ENCODE results near the gene TUBB4A. TPM values are rescaled to one million over a fixed set of nuclear protein-coding genes. Genes with fewer than 3 reads are reported as not detected.

Gene TUBB4A
- total and polyA plus RNA-seq, 7 donors, result 0.44 to 6.4 (median 2.7) TPM

- Histone ChIP-seq H3K36me3 (ENCODE audit: insufficient read depth in 1 of 2, low read depth in 1 of 2) (no peaks in the 10 kb centered on the region), H3K4me3 (no peak overlapping the region), H3K27ac (no peak overlapping the region), H3K9me3 (no peaks in the 10 kb centered on the region), H3K27me3 (ENCODE audit: insufficient read depth in 3 of 3, low read length in 2 of 3) (peaks cover 0 to 3% (median 0%) of the 10 kb centered on the region in 3 donors), H3K4me1 (peaks cover 16% of the 10 kb centered on the region)
- intact Hi-C loops (cut with DNase I), result no loop called here
- 55 to 61% (median 58%) methylated on average over 19 to 20 of the region's 20 CpGs for WGBS, 3 donors
- TF ChIP-seq CTCF (IDR thresholded peaks at IDR 0.05), result no peak
- DNase-seq (no peak), ATAC-seq (no peak)
Measured at GRCh38 chr19:6521718-6522646, 19.9 kb upstream of the TUBB4A start.

GRCh38 chr19:6519289-6519688, 17.2 kb upstream of the TUBB4A start:
- no peak for DNase-seq
- ATAC-seq, result no peak
- Histone ChIP-seq H3K9me3 (no peaks in the 10 kb centered on the region), H3K36me3 (ENCODE audit: insufficient read depth in 1 of 2, low read depth in 1 of 2) (no peaks in the 10 kb centered on the region), H3K4me1 (peaks cover 16% of the 10 kb centered on the region), H3K4me3 (no peak overlapping the region), H3K27me3 (ENCODE audit: insufficient read depth in 3 of 3, low read length in 2 of 3) (peaks cover 0 to 3% (median 0%) of the 10 kb centered on the region in 3 donors), H3K27ac (peak overlapping the region; percentile 36)
- 35 to 41% (median 40%) methylated on average over 2 of the region's 2 CpGs for WGBS, 3 donors
- intact Hi-C loops (cut with DNase I), result loop anchor here (2.0 to 5.0 kb wide), 2 partner anchors 218 to 348 kb away; partner anchors contain the start of genes GPR108 (in 1 of the 2) and TRIP10 (in 1 of the 2)
- no peak for TF ChIP-seq CTCF (IDR thresholded peaks at IDR 0.05)

- TF ChIP-seq CTCF (IDR thresholded peaks at IDR 0.05), result no peak
- Histone ChIP-seq H3K27me3 (ENCODE audit: insufficient read depth in 3 of 3, low read length in 2 of 3) (peaks cover 0 to 3% (median 0%) of the 10 kb centered on the region in 3 donors), H3K4me3 (no peak overlapping the region), H3K27ac (no peak overlapping the region), H3K36me3 (ENCODE audit: insufficient read depth in 1 of 2, low read depth in 1 of 2) (no peaks in the 10 kb centered on the region), H3K9me3 (no peaks in the 10 kb centered on the region), H3K4me1 (peaks cover 16% of the 10 kb centered on the region)
- intact Hi-C loops (cut with DNase I), result loop anchor here (1.0 to 5.0 kb wide), 3 partner anchors 219 to 348 kb away; partner anchors contain the start of genes GPR108 (in 2 of the 2) and TRIP10 (in 1 of the 2)
- ATAC-seq (no peak), DNase-seq (no peak)
- 49 to 50% (median 50%) methylated on average over 14 of the region's 14 CpGs for WGBS, 3 donors
Measured at GRCh38 chr19:6518145-6518911, 16.2 kb upstream of the TUBB4A start.

- 1 to 2% (median 1%) methylated on average over 36 to 38 of the region's 38 CpGs for WGBS, 3 donors
- DNase-seq (peak; percentile 93 to 95), ATAC-seq (peak; percentile 90 to 95 (median 90))
- TF ChIP-seq CTCF (IDR thresholded peaks at IDR 0.05), result peak; percentile 90
- H3K27ac ChIP-seq, result peak overlapping the region; percentile 85
- H3K4me3 ChIP-seq, result peak overlapping the region; percentile 83
- peaks cover 16% of the 10 kb centered on the region for H3K4me1 ChIP-seq
- H3K27me3 ChIP-seq (ENCODE audit: insufficient read depth in 3 of 3, low read length in 2 of 3), result no peaks in the 10 kb centered on the region
- H3K9me3 ChIP-seq, result no peaks in the 10 kb centered on the region
- no peaks in the 10 kb centered on the region for H3K36me3 ChIP-seq (ENCODE audit: insufficient read depth in 1 of 2, low read depth in 1 of 2)
- intact Hi-C loops (cut with DNase I), result loop anchor here (1.0 to 5.0 kb wide), 3 partner anchors 116 to 221 kb away; partner anchors contain the start of genes GPR108 (in 1 of the 2) and TRIP10 (in 1 of the 2)
Measured at GRCh38 chr19:6516659-6517291, 14.7 kb upstream of the TUBB4A start.

All from psoas muscle (tissue), 8 donors.